LNCaP clone FGC (cell line): Measurements from ENCODE around the gene GALNT5.
"Not testable (repeated sequence)": the region's sequence is repeated elsewhere in the genome, so short reads cannot be mapped to it uniquely, and the experiment has no call there.

Source experiments
- DNase-seq: peaks from one replicate; pipeline ENCODE4 v3.0.0-alpha.2; 2011; ENCODE audit warnings: low read depth
- H3K4me3 ChIP-seq: 2 replicates; pipeline ENCODE4 v1.5.1; 2011; ENCODE audit warnings: mild to moderate bottlenecking, low read depth, low read length, control low read depth
- TF ChIP-seq, protein P1 (sequence below): IDR thresholded peaks from 2 replicates; pipeline ENCODE4 v1.5.1; 2012; ENCODE audit warnings: mild to moderate bottlenecking; ENCODE audit not compliant: control insufficient read depth, insufficient read depth; ENCODE audit errors: extremely low read depth

The GALNT5 gene

DNA sequence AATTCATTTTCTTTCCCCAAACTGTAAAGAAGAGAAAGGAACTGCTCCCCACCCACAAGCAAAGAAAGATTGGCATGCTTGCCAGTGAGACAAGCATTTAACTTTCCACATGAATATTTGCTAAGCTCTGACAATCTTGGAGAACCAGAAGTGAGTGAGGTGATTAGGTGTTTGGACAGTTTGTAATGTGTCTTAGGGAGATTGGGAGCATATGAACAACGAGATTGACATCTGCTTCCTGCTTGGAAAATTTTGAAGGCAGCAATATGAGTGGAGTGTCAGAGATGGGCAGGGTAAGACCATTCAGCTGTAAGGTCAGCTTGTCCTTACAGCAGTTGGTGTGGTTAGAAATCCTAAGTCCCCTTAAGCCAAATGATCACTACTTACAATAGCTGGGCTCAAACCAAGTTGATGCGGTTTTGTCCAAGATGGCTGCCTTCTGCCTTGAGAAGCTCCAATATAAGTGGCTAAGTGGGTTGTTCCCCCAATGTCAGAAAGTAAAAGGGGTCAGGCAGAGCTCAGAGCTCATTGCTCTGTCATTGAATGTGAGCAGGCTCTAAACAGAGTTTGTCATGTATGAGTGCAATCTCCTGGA lies 36.0 kb upstream of the GALNT5 start:
- H3K4me3 ChIP-seq: no peak overlapping the region
- TF ChIP-seq, protein P1, sequence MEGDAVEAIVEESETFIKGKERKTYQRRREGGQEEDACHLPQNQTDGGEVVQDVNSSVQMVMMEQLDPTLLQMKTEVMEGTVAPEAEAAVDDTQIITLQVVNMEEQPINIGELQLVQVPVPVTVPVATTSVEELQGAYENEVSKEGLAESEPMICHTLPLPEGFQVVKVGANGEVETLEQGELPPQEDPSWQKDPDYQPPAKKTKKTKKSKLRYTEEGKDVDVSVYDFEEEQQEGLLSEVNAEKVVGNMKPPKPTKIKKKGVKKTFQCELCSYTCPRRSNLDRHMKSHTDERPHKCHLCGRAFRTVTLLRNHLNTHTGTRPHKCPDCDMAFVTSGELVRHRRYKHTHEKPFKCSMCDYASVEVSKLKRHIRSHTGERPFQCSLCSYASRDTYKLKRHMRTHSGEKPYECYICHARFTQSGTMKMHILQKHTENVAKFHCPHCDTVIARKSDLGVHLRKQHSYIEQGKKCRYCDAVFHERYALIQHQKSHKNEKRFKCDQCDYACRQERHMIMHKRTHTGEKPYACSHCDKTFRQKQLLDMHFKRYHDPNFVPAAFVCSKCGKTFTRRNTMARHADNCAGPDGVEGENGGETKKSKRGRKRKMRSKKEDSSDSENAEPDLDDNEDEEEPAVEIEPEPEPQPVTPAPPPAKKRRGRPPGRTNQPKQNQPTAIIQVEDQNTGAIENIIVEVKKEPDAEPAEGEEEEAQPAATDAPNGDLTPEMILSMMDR: no peak
- no peak for DNase-seq

DNA sequence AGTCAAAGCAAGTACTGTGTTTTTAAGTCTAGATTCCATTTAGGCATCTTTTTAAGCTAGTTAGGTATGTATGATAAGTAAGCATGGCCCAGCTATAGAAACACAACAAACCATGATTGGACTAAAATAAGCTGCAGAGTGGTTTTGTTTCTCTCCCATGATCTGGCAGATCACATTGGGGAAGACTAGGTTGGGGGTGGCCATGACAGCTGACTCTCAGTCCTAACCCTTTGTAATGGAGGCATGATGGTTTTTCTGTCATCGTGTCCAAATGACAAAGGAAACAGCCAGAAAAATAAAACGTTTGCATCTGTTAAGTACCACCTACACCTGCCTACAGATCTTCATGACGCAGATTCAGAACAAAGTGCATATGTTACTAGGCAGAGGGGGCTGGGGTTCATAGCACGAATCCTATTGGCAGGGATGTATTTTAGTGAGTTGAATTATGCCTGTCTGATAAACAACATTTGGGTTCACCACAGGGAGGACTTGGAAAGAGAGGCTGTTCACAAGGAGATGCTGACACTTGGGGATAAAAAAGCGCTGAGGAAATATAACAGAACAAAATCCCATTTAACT lies 33.8 kb upstream of the GALNT5 start:
- TF ChIP-seq, protein P1: no peak
- no peak overlapping the region for H3K4me3 ChIP-seq
- no peak for DNase-seq

DNA sequence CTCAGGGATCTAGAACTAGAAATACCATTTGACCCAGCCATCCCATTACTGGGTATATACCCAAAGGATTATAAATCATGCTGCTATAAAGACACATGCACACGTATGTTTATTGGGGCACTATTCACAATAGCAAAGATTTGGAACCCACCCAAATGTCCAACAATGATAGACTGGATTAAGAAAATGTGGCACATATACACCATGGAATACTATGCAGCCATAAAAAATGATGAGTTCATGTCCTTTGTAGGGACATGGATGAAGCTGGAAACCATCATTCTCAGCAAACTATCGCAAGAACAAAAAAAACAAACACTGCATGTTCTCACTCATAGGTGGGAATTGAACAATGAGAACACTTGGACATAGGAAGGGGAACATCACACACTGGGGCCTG lies 33.1 kb upstream of the GALNT5 start:
- DNase-seq, H3K4me3 ChIP-seq: not testable (repeated sequence)

DNA sequence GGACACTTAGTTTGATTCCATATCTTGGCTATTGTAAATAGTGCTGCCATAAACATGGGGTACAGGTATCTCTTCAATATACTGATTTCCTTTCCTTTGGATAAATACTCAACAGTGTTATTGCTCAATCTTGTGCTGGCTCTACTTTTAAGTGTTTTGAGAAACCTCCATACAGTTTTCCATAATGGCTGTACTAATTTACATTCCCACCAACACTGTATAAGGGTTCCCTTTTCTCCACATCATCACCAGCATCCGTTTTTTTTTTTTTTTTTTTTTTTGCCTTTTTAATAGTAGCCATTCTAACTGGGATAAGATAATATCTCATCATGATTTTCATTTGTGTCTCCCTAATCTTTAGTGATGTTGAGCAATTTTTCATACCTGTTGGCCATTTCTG lies 29.9 kb upstream of the GALNT5 start:
- TF ChIP-seq, protein P1: no peak
- no peak for DNase-seq
- no peak overlapping the region for H3K4me3 ChIP-seq

DNA sequence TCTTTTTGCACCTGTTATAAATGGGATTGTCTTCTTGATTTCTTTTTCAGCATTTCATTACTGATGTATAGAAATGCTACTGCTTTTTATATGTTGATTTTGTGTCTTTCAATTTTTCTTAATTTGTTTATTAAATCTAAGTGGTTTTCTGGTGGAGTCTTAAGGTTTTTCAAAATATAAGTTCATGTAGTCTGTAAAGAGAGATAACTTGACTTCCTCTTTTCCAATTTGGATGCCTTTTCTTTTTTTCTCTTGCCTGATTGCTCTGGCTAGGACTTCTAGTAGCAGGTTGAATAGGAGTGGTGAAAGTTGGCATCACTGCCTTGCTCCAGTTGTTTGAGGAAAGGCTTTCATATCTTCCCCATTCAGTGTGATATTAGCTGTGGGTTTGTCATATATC lies 28.6 kb upstream of the GALNT5 start:
- TF ChIP-seq, protein P1: no peak
- H3K4me3 ChIP-seq: no peak overlapping the region
- no peak for DNase-seq

DNA sequence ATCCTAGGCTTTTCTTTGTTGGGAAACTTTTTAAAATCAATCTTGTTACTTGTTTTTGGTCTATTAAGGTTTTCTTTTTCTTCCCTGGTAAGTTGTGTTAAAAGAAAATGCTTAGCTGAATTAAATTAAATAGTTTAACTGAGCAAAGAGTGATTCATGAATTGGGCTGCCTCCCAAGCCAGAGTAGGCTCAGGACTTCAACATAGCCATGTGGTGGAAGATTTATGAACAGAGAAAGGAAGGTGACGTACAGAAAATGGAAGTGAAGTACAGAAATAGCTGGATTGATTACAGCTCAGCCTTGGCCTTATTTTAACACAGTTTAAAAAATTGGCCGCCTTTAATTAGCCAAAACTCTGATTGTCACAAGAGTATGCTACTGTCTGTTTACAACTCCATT lies 27.9 kb upstream of the GALNT5 start:
- H3K4me3 ChIP-seq: no peak overlapping the region
- no peak for DNase-seq
- TF ChIP-seq, protein P1: no peak

DNA sequence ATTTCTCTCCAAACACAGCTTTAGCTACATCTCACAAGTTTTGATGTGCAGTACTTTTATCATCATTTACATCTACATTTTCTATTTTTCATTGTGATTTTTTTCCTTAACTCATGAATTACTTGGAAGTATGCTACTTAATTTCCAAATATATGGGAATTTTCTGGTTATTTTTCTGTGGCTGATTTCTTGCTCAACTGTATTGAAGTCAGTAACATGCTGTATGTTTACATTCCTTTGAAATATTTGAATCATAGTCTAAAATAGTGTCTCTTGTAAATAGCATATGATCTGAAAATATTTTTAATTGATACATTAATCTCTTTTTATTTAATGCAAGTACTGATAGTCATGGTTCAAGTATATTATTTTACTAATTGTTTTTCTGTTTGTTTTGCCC lies 26.0 kb upstream of the GALNT5 start:
- TF ChIP-seq, protein P1: no peak
- DNase-seq: no peak
- no peak overlapping the region for H3K4me3 ChIP-seq
